Smooth muscle cell (in vitro differentiated cells): ENCODE data around the gene DLG2. TPM values are rescaled to one million over a fixed set of nuclear protein-coding genes. Genes with fewer than 3 reads are reported as not detected.

ENCODE experiments used
- DNase-seq: peaks from one replicate; lab custom pipeline; 2025; ENCODE audit not compliant: unreplicated experiment; lab: John Stamatoyannopoulos, UW
- H2AFZ ChIP-seq: fragments of 200-600 bp; sonication (generic); 2 replicates; pipeline ENCODE4 v1.6.0; 2016; ENCODE audit warnings: antibody characterized with exemption, low read depth, mild to moderate bottlenecking
- H3F3A ChIP-seq: fragments of 200-600 bp; sonication (generic); 2 replicates; pipeline ENCODE4 v1.6.0; 2017; ENCODE audit warnings: antibody characterized with exemption, low read depth
- H3K27ac ChIP-seq: fragments of 200-600 bp; sonication (generic); 2 replicates; pipeline ENCODE4 v1.5.1; 2016; ENCODE audit warnings: low read depth, mild to moderate bottlenecking
- H3K27me3 ChIP-seq: fragments of 200-600 bp; sonication (generic); 2 replicates; pipeline ENCODE4 v1.6.1; 2016; ENCODE audit warnings: low read depth, mild to moderate bottlenecking
- H3K36me3 ChIP-seq: fragments of 200-600 bp; sonication (generic); 2 replicates; pipeline ENCODE4 v1.5.1; 2016; ENCODE audit warnings: low read depth
- H3K4me1 ChIP-seq: fragments of 200-600 bp; sonication (generic); 2 replicates; pipeline ENCODE4 v1.5.1; 2016; ENCODE audit warnings: low read depth
- H3K4me2 ChIP-seq: fragments of 200-600 bp; sonication (generic); 2 replicates; pipeline ENCODE4 v1.6.0; 2016; ENCODE audit warnings: mild to moderate bottlenecking
- H3K4me3 ChIP-seq: fragments of 200-600 bp; sonication (generic); 2 replicates; pipeline ENCODE4 v1.5.1; 2016; ENCODE audit warnings: mild to moderate bottlenecking
- H3K79me2 ChIP-seq: fragments of 200-600 bp; sonication (generic); 2 replicates; pipeline ENCODE4 v1.6.0; 2016; ENCODE audit warnings: low read depth, mild to moderate bottlenecking
- H3K9ac ChIP-seq: fragments of 200-600 bp; sonication (generic); 2 replicates; pipeline ENCODE4 v1.6.0; 2016; ENCODE audit warnings: low read depth
- H3K9me3 ChIP-seq: fragments of 200-600 bp; sonication (generic); replicated peaks from 2 replicates; pipeline ENCODE4 v1.5.1; 2016; ENCODE audit warnings: low read depth
- H4K20me1 ChIP-seq: fragments of 200-600 bp; sonication (generic); 2 replicates; pipeline ENCODE4 v1.6.0; 2016; ENCODE audit warnings: low read depth
- CTCF ChIP-seq: fragments of 200-600 bp; sonication (generic); IDR thresholded peaks from 2 replicates; pipeline ENCODE4 v1.5.1; 2017; ENCODE audit warnings: borderline replicate concordance, mild to moderate bottlenecking, antibody characterized with exemption; ENCODE audit not compliant: insufficient read depth, poor library complexity, severe bottlenecking
- WGBS: methylation state at CpG from one replicate; pipeline ENCODE4 v1.1.7; 2016; ENCODE audit warnings: low lambda C conversion rate; 5-methylcytosine and 5-hydroxymethylcytosine counted together
- polyA plus RNA-seq: library from polyadenylated mRNA; unstranded; fragments of >200 nt; fragmentation: Nextera tagmentation; extraction: Ambion mirVana; gene quantifications from 2 replicates; pipeline ENCODE4 v1.2.1, GENCODE V29; 2016
- total RNA-seq: library from RNA; depleted of rRNA; stranded (reverse); fragments of >200 nt; gene quantifications from 2 replicates; pipeline ENCODE4 v1.2.3, GENCODE V29; 2014

DLG2 gene
- total and polyA plus RNA-seq, 2 experiments from 2014 or later = 0.74 to 1.1 TPM

DNA sequence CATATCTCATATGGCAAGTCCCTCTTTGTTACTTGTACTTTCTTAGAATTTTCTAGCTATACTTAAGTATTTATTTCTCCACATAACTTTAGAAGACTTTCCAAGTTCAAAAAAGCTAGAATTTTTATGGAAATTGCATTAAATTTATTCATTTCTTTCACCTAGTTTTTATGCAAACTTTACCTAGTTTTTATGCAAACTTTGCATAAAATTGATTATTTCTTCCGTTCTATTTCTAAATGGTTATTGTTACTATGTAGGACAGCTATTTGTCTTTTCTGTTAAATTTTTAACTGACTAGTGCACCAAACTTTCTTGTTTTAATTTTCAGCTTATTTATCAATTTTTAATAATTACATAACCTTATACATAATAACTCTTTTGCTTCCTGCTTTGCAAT, 41.0 kb upstream of the DLG2 start:
- no peak overlapping the region for H3K9ac ChIP-seq
- no peak for DNase-seq
- TF ChIP-seq CTCF = no peak
- peaks cover 9% of the 10 kb centered on the region for H3K79me2 ChIP-seq
- H3K9me3 ChIP-seq = no peaks in the 10 kb centered on the region
- H3K36me3 ChIP-seq = no peaks in the 10 kb centered on the region
- H3F3A ChIP-seq = no peaks in the 10 kb centered on the region
- H3K27me3 ChIP-seq = no peaks in the 10 kb centered on the region
- no peak overlapping the region for H3K27ac ChIP-seq
- WGBS = 98% methylated on average over 1 of the region's 1 CpG
- H3K4me2 ChIP-seq = no peak overlapping the region
- H3K4me3 ChIP-seq = no peak overlapping the region
- H3K4me1 ChIP-seq = peaks cover 6% of the 10 kb centered on the region
- peaks cover 13% of the 10 kb centered on the region for H4K20me1 ChIP-seq
- no peak overlapping the region for H2AFZ ChIP-seq

DNA sequence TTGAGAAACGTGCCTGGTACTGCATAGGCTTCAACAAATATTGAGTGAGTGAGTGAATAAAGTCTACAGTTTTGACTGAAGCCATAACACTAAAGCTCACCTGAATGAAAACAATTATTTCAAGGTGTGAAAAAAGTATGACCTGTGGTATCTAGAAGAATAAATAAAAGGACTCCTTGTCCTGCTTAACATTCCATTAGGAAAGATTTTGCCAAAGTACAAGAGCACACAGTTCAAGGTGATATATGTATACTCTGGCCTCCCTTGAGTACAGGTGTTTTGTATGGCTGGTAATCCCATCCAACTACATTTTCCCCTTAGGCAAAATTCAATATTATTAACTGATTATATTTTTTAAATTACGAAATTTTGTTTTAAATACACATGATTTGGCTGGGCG, 39.5 kb upstream of the DLG2 start:
- Histone ChIP-seq H3K36me3 (no peaks in the 10 kb centered on the region), H3K27ac (no peak overlapping the region), H3K9ac (no peak overlapping the region), H3K4me1 (peaks cover 20% of the 10 kb centered on the region), H3F3A (no peaks in the 10 kb centered on the region), H3K27me3 (no peaks in the 10 kb centered on the region), H3K9me3 (no peaks in the 10 kb centered on the region), H2AFZ (peak overlapping the region; percentile 95), H3K4me3 (no peak overlapping the region), H3K4me2 (no peak overlapping the region), H3K79me2 (peaks cover 24% of the 10 kb centered on the region), H4K20me1 (peaks cover 27% of the 10 kb centered on the region)
- DNase-seq = no peak
- WGBS = 94% methylated on average over 3 of the region's 3 CpGs
- no peak for TF ChIP-seq CTCF

GRCh38 chr11:85665733-85666132, 38.6 kb upstream of the DLG2 start:
- H2AFZ ChIP-seq = peak overlapping the region; percentile 95
- peak overlapping the region; percentile 94 for H3K4me3 ChIP-seq
- H3K27ac ChIP-seq = peak overlapping the region; percentile 98

More at GRCh38 chr11:85665733-85666132, 38.6 kb upstream of the DLG2 start:
- WGBS = 90% methylated on average over 5 of the region's 5 CpGs
- peak overlapping the region; percentile 97 for H3K4me2 ChIP-seq
- H3K27me3 ChIP-seq = no peaks in the 10 kb centered on the region
- no peak for TF ChIP-seq CTCF
- H3K36me3 ChIP-seq = no peaks in the 10 kb centered on the region
- no peaks in the 10 kb centered on the region for H3F3A ChIP-seq
- no peak for DNase-seq
- H3K4me1 ChIP-seq = peaks cover 30% of the 10 kb centered on the region
- H3K79me2 ChIP-seq = peaks cover 33% of the 10 kb centered on the region
- no peaks in the 10 kb centered on the region for H3K9me3 ChIP-seq
- H3K9ac ChIP-seq = peak overlapping the region; percentile 97
- peaks cover 37% of the 10 kb centered on the region for H4K20me1 ChIP-seq
